SK-N-MC (cell line): ENCODE measurements around the gene TNFRSF8.

Experiments used
- EZH2 ChIP-seq: fragments of 200-600 bp; sonication (generic); IDR thresholded peaks from one replicate; pipeline ENCODE4 v1.6.1; 2017; ENCODE audit warnings: antibody characterized with exemption
- FOXP2 ChIP-seq: optimal IDR thresholded peaks from 2 replicates; pipeline ENCODE3; 2011; ENCODE audit warnings: mild to moderate bottlenecking, moderate library complexity; ENCODE audit not compliant: insufficient read depth; ENCODE audit errors: extremely low read length, control extremely low read depth
- POLR2AphosphoS5 ChIP-seq: IDR thresholded peaks from 2 replicates; pipeline ENCODE4 v1.6.1; 2012; ENCODE audit warnings: mild to moderate bottlenecking, low read depth, low read length, borderline replicate concordance

- no peak for TF ChIP-seq FOXP2
- TF ChIP-seq POLR2AphosphoS5: no peak
- TF ChIP-seq EZH2: no peak
Observed at GRCh38 chr1:12146343-12147112, 83.4 kb downstream of the TNFRSF8 start.
